Upper lobe of left lung (tissue), 4 donors: ENCODE results near the gene DNAJB1.

Experiments used
- CTCF ChIP-seq, 6 experiments: fragments of 450-650 bp in 4 of 6; fragments of 200-600 bp in 2 of 6; sonication (generic) in 2 of 6; IDR thresholded peaks; one replicate each; pipeline ENCODE4 v1.5.1; 2016 to 2019; ENCODE audit warnings: antibody characterized with exemption in 6 of 6
- EP300 ChIP-seq, 4 donors: sonication (generic); formaldehyde crosslinking; IDR thresholded peaks; one replicate each; pipeline ENCODE4 v1.5.1; 2017; ENCODE audit warnings: antibody characterized with exemption in 4 of 4, control low read depth in 2 of 4
- POLR2A ChIP-seq, 4 donors: fragments of 450-650 bp; IDR thresholded peaks; one replicate each; pipeline ENCODE4 v1.5.1; 2016 to 2017; ENCODE audit warnings: antibody characterized with exemption in 4 of 4, mild to moderate bottlenecking in 2 of 4

DNA sequence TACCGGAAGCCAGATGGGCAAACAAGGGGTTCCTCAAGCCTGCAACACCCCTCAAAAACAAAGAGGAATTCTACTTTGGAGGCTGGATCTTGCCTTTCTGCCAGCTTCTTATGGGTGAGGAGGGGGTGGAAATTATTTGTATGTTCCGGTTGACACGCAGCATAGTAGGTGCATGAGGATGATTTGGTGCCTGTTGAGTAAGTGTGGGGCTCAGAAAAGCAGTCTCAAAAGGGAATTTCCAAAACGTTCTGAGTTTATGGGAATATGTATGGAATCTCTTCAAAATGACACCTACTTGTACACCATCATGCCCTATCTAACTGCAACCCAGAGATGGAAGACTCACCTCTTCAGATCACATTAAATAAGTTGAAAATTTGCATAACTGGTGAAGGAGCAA lies 8.2 kb upstream of the DNAJB1 start:
- TF ChIP-seq CTCF (IDR thresholded peaks at IDR 0.05) (no peak), POLR2A (IDR thresholded peaks at IDR 0.05) (no peak), EP300 (IDR thresholded peaks at IDR 0.05) (no peak)
